ENCODE data around the gene SYS1. TPM values are rescaled to one million over a fixed set of nuclear protein-coding genes. Genes with fewer than 3 reads are reported as not detected.

SYS1 gene
- total RNA-seq, 1 experiment from 2014 or later, result 31.0 TPM

DNA sequence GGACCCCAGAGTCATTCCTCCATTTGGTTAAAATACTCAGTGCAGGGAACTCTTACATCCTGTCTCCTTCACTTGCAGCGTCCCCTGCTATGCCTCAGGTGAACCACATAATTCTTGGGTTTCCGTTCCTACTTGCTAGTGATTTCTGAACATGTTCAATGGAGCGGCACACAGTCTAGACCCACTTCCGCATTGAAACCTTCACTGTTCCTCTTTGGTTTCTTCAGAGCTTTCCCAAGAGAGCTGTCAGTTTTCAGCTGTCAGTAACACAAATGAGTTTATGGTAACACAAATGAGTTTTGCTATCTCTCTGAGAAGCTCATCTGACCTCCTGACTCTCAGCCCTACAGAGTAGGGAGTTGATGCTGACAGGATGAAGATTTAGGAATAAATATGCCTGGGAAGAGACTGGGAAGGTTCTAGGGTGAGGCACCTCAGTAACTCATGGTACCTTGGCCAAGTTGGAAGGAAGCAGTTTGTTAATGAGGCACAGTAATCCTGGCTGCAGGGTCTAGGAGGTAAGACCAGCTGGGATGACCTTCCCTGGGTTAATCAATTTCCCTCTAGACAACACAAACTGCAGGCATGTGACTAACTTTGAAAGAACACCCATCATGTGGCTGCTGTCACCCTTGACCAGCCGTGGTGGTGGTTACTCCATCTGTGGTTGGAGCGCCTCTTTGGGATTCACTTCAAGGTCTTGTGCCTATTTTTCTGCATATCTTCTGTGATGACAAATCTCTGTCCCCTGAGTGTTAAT, 5.4 kb downstream of the SYS1 start:
- in situ Hi-C loops (cut with HindIII; ENCODE audit: low pct_unique_long_range_greater_than_20kb, low sequenced_read_pairs), result no loop called here
- no peak for DNase-seq (ENCODE audit: low read depth, low spot score)

DNA sequence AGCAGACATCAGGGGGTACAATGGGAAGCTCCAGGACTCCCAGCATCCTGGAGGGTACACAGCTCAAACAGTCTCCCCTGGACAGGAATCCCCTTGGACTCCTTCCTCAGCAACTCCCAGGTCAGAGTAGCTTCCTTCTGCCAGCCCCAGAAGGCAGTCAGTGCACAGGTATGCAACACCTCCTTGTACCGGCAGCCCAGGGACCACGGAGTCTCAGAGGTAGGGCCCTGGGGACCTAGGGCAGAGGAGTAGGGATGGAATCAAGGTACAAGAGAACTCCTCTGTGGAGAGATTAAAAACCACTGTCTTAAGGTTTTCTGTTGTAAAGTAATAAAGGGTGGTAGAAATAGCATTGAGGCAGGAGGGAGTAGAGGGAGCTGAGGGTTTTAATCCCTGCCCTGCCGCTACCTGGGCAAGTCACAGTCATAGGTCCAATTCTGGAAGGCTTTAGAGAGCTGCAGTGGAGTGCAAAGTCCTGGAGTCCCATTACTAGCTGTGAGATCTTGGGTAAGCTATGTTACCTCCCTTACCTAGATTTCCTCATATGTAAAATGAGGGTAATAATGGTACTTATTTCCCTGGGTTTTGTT, 7.7 kb downstream of the SYS1 start:
- in situ Hi-C loops (cut with HindIII; ENCODE audit: low pct_unique_long_range_greater_than_20kb, low sequenced_read_pairs), result no loop called here
- no peak for DNase-seq (ENCODE audit: low read depth, low spot score)

DNA sequence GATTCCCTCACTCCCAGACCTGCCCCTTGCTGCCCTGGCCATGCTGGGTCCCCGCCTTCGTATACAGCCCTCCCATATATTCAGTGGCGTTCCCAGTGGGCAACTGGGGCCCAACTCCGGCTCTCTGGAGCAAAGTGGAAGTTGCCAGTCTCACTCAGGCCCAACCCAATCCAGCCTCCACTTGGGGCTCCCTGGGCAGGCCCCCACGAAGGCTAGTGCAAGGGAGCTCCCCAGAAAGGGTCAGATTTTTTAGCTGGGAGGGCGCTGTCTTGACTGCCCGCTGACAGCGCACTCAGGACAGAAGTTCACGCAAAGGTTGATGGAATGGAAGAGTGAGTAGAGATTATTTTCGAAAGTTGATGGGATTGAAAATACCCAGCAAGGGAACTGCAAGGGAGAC, 9.3 kb downstream of the SYS1 start:
- no peak for DNase-seq (ENCODE audit: low read depth, low spot score)
- in situ Hi-C loops (cut with HindIII; ENCODE audit: low pct_unique_long_range_greater_than_20kb, low sequenced_read_pairs), result no loop called here

DNA sequence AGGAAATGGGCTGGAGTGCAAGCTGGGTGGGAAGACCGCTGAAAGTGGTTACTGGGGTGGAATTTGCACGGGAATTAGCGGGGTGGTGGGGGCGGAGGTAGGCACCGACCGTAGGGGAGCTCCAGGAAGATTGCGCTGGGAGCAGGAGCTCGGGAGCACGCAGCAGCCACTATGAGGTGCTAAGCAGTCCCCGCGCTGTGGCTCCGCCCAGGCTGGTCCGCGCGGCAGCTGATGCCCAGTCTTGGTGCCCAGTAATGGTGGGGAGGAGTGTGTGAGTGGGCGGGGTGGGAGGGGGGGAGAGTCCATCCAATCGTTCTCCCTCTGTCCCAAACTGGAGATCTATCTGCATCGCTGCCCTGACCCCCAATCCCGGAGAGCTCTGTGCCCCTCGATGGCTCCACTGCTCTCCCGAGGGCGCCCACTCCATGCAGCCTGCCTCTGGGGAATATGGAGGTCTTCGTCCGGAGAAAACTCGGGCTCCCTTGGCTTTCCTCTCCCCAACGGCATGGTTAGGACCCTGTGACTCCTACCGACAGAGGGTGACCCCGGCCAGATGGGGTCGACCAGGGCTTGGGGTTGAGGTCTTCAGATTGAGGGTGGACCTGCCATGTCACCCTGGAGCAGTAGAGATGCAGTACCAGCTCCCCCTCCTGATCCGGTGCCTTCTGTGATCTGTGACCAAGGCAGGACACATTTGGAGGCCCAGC, 9.8 kb downstream of the SYS1 start:
- DNase-seq (ENCODE audit: low read depth, low spot score), result peak; percentile 57
- in situ Hi-C loops (cut with HindIII; ENCODE audit: low pct_unique_long_range_greater_than_20kb, low sequenced_read_pairs), result no loop called here

DNA sequence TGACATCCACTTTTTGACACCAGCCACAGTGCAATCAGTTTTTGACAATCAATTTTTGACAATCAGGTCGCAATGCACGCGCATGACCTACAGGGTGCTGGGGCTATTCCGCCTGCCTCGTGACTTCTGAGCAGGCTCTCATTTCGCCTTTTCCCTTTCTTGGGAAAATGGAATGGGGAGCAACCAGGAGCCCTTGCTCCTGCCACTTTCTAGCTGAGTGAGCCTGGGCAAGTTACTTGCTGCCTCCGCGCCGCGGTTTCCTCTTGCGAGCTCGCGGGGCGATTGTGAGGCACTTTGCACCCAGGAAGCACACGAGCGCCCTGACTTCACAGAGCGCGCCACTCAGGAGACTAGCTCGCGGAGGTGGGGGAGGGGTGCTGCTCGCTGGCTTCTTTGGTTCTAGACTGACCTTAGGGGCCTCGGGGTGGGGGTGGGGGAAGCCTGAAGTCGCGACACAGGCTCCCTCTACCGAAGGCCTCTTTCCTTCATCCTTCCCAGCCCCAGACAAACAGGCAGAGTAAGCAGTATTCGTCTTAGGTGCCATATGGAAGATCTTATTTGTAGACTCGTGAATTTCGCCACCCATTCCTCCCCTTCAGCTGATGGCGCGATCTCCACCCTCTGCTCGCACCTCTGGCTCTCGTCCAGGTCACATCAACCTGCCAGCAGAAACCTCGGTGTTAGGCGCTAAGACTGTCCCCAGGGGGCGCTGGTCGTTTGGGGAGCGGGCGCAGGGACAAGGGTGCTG, 10.6 kb downstream of the SYS1 start:
- DNase-seq (ENCODE audit: low read depth, low spot score), result peak; percentile 91
- in situ Hi-C loops (cut with HindIII; ENCODE audit: low pct_unique_long_range_greater_than_20kb, low sequenced_read_pairs), result no loop called here

DNA sequence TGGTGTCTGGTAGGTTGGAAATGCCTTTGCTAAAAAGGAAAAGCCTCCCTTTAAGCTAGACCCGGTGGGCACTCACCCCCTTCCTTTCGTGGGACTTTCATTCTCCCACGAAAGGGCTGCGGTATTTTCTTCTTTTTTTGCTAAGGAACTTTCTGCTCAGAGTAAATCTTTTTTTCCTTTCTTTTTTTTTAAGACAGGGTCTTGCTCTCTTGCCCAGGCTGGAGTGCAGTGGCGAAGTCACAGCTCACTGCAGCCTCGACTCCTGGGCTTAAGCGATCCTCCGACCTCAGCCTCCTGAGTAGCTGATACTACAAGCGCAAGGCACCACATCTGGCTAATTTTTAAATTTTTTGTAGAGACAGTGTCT, 11.1 kb downstream of the SYS1 start:
- in situ Hi-C loops (cut with HindIII; ENCODE audit: low pct_unique_long_range_greater_than_20kb, low sequenced_read_pairs), result no loop called here
- DNase-seq (ENCODE audit: low read depth, low spot score), result no peak

DNA sequence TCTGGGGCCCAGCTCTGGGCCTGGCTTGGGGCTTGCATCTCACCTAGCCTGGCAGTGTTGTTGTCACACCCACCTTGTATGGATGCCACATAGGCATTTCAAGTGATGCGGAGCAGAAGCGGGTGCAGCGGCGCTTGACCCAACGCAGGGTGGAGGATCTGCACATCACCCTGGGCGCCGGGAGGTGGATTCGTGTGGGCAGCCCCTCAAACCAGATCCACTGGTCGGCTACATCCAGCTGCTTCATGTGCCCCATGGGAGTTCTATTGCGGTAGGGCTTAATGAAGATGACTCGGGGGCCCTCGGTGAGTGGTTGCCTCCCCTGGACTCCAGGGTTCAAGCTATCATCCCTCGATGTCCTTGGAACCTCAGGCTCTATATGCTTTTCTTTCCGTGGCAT, 12.0 kb downstream of the SYS1 start:
- DNase-seq (ENCODE audit: low read depth, low spot score), result no peak
- in situ Hi-C loops (cut with HindIII; ENCODE audit: low pct_unique_long_range_greater_than_20kb, low sequenced_read_pairs), result no loop called here

DNA sequence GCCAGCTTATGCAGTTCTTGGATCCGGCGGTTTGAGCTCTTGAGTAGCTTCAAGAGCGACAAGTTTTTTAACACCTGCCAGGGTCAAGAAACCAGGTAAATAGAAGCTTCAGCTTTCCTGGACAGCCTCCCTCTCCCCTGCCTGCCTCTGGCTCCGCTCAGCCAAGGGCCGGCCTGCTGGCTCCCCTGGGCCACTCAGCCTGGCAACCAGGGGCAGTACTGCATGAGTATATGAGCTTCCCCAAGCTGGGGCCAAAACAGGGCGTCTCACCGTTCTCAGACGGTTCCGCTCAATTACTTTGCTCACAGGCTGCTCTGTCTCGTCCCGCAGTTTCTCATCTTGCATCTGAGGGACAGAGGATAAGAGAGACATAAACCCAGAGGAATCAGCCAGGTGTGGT, 14.3 kb downstream of the SYS1 start:
- in situ Hi-C loops (cut with HindIII; ENCODE audit: low pct_unique_long_range_greater_than_20kb, low sequenced_read_pairs), result no loop called here
- DNase-seq (ENCODE audit: low read depth, low spot score), result no peak

DNA sequence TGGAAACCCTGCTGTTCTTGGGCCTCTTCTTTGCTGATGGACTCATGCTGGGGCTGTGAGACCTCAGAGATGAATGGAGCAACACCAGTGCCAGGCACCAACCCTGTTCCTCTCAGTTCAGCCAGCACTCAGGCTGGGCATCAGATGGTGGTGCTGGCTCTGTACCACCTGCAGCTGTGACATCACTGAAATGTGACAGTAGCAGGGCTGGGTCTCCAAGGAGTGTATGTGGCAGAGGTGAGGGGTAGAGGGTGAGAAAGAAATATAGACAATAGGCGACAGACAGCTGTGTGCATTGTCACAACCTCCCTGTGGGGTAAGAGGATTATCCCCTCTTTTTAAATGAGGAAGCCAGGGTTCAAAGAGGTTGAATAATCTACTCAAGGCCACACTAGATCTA, 15.2 kb downstream of the SYS1 start, which contains the start of gene TP53TG5:
Gene TP53TG5, minus strand, starts transcription at position 135 of the 400 bp plus-strand sequence. Its CDS starts 89 bp downstream, at position 46.
- no peak for DNase-seq (ENCODE audit: low read depth, low spot score)
- in situ Hi-C loops (cut with HindIII; ENCODE audit: low pct_unique_long_range_greater_than_20kb, low sequenced_read_pairs), result no loop called here

DNA sequence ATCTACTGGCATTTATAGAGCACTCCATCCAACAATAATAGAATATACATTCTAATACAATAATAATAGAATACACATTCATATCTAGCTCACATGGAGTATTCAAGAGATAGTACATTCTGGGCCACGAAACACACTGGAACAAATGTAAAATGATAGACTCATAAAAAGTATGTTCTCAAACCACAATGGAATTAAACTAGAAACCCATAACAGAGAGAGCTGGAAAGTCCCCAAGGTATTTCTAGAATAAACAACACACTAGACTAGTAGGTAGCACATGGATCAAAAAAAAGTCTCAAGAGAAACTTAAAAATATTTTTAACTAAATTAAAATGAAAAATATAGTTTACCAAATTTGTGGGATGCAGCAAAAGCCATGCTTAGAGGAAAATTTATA, 24.3 kb downstream of the SYS1 start:
- no peak for DNase-seq (ENCODE audit: low read depth, low spot score)
- in situ Hi-C loops (cut with HindIII; ENCODE audit: low pct_unique_long_range_greater_than_20kb, low sequenced_read_pairs), result no loop called here

DNA sequence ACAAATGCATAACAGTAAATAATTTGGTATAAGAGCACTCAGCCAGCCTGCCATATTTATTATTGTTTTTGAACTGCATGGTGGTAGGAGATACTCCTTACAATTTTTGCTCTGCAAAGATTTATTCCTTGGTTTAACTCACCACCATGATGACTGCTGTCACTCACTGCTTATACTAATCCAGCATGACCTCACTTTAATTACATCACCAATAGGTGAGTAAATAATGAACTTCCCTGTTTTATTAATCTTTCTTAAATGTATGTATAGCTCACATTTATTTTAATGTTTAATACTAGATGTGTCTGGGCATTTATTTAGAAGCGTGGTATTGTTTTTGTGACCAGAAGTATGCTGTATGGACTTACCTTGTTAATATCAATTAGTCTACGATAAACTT, 28.0 kb downstream of the SYS1 start:
- in situ Hi-C loops (cut with HindIII; ENCODE audit: low pct_unique_long_range_greater_than_20kb, low sequenced_read_pairs), result no loop called here

DNA sequence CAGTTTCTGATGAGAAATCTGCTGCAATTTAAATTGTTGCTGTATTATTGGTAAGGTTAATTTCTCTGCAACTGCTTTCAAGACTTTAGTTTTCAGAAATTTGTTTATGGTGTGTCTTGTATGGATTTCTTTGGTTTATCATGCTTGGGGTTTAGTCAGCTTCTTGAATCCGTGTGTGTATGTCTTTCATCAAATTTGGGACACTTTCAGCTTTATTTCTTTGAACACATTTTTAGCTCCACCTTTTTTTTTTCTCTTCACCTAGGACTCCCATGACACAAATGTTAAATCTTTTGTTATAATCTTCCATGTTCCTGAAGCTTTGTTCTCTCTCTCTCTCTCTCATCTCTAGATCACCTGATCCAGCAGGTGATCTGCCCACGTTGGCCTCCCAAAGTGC, 28.6 kb downstream of the SYS1 start:
- no peak for DNase-seq (ENCODE audit: low read depth, low spot score)
- in situ Hi-C loops (cut with HindIII; ENCODE audit: low pct_unique_long_range_greater_than_20kb, low sequenced_read_pairs), result no loop called here

More for the DNA sequence above, 28.0 kb downstream of the SYS1 start:
- DNase-seq (ENCODE audit: low read depth, low spot score), result no peak

DNA sequence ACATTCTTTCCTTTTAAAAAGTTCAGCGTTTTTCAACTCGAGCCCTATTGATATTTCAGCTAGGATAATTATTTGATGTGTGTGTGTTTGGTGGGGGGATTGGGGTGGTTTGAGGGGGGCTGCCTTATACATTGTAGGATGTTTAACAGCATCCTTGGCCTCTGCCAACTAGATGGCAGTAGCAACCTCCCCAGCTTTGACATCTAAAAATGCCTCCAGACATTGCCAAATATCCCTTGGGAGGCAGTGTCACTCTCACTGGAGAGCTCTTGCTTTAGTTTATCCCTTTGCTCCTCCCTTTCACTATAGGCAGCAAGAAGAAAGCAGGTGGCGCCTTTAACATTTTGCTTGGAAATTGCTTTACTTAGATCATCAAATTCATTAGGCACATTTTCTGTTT, 29.8 kb downstream of the SYS1 start:
- in situ Hi-C loops (cut with HindIII; ENCODE audit: low pct_unique_long_range_greater_than_20kb, low sequenced_read_pairs), result no loop called here
- peak; percentile 22 for DNase-seq (ENCODE audit: low read depth, low spot score)

DNA sequence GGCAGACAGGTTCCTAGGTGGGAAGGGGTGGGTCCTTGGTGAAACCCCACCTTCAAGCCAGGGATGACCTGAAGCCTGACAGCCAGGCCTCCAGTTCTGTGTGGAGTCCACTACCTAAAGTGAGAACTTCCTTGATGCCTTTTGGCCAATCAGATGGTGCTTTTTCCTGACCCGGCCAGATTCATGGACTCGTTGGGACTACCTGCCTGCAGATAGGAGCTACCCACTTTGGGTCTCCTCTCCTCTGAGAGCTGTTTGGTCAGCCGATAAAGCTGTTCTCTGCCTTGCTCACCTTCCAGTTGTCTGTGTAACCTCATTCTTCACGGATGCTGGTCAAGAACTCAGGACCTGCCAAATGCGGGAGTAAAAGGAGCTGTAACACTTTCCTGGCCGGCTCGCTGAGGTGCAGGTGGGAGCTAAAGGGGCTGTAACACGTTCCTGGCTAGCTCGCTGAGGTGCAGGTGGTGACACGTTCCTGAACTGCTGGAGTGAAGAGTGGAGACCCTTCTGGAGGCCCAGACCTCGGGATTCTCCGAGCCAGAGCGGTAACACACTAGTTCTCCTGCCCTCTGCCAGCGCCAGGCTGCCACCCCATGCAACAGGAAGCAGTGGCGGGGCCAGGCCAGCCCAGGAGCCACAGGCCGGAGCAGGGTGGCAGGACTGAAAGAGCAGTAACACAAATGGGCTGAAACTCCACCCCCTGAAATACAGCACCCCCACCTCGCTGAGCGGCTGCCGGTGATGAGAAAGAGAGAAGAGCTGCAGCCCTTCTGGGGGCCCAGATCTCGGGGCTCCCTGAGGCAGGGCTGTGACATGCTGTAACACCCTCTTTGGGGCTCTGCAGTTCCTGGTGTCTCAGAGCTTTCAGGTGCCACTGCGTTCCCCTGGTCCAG, 31.5 kb downstream of the SYS1 start:
- DNase-seq (ENCODE audit: low read depth, low spot score), result no peak
- in situ Hi-C loops (cut with HindIII; ENCODE audit: low pct_unique_long_range_greater_than_20kb, low sequenced_read_pairs), result no loop called here

DNA sequence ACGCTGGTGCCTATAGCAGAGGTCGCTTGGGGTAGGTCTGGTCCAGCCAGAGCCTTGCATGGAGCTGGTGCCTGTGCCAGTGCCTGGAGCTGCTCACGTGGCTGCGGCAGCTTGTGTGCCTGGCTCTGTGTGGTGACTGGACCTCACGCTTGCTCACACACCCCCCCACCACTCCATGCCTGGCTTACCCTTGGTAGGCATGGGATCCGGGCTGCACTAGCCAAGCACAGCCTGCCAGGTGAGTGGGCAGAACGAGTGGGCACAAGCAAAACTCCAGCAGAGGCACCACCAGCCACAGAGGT, 32.1 kb downstream of the SYS1 start:
- in situ Hi-C loops (cut with HindIII; ENCODE audit: low pct_unique_long_range_greater_than_20kb, low sequenced_read_pairs), result no loop called here
- no peak for DNase-seq (ENCODE audit: low read depth, low spot score)

DNA sequence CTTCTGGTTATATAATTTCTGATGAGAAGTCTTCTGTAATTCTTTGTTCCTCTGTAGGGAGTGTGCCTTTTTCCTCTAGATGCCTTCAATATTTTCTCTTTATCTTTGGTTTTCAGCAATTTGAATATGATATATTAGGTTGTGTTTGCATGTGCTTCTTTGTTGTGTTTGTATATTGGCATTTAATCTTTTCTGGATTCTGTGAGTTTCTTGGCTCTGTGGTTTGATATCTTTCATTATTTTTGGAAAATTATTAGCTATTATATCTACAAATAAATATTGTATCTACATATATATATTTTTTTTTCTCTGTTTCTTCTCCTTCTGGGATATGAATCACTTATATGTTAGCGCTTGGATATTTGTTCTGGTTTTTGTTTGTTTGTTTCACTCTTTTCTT, 36.1 kb downstream of the SYS1 start:
- in situ Hi-C loops (cut with HindIII; ENCODE audit: low pct_unique_long_range_greater_than_20kb, low sequenced_read_pairs), result no loop called here
- no peak for DNase-seq (ENCODE audit: low read depth, low spot score)

DNA sequence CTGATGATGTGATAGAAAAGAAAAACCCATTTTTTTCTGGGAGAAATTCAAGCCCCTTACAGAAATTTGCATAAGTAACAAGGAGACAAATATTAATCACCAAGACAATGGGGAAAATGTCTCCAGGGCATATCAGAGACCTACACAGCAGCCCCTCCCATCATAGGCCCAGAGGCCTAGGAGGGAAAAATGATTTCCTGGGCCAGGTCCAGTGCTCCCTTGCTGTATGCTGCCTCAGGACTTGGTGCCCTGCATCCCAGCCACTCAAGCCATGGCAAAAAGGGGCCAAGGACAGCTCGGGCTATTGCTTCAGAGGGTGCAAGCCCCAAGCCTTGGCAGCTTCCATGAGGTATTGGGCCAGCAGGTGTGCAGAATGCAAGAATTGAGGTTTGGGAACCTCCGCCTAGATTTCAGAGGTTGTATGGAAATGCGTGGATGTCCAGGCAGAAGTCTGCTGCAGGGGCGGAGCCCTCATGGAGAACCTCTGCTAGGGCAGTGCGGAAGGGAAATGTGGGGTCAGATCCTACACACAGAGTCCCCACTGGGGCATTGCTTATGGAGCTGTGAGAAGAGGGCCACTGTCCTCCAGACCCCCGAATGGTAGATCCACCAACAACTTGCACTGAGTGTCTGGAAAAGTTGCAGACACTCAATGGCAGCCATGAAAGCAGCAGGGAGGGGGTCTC, 37.5 kb downstream of the SYS1 start:
- in situ Hi-C loops (cut with HindIII; ENCODE audit: low pct_unique_long_range_greater_than_20kb, low sequenced_read_pairs), result no loop called here
- DNase-seq (ENCODE audit: low read depth, low spot score), result no peak
